ENCODE measurements around the gene WIPF1. TPM values are rescaled to one million over a fixed set of nuclear protein-coding genes. Genes with fewer than 3 reads are reported as not detected.

WIPF1 gene
- polyA plus RNA-seq, 1 experiment, result 34.9 TPM

GRCh38 chr2:174561283-174561971, 36.2 kb downstream of the WIPF1 start:
- POLR2A ChIA-PET, result no interaction called here
- CTCF ChIA-PET, result interaction anchor here (0.6 to 1.5 kb wide), 5 partner anchors 13 to 496 kb away, joined by 3 to 4 read pairs (median 3); no protein-coding TSS in a partner anchor
- no peak for TF ChIP-seq CTCF (IDR thresholded peaks at IDR 0.05; ENCODE audit: insufficient read depth, low read depth, low read length)
- Histone ChIP-seq H3K36me3 (ENCODE audit: control insufficient read depth, insufficient read depth, low read length) (peaks cover 4% of the 10 kb centered on the region), H3K4me3 (ENCODE audit: low read depth, low read length) (no peak overlapping the region), H3K27me3 (ENCODE audit: control insufficient read depth, insufficient read depth, low read length) (no peaks in the 10 kb centered on the region)
- no peak for DNase-seq (ENCODE audit: low read depth)

GRCh38 chr2:174560737-174561136, 36.9 kb downstream of the WIPF1 start:
- POLR2A ChIA-PET, result no interaction called here
- DNase-seq (ENCODE audit: low read depth), result no peak
- Histone ChIP-seq H3K4me3 (ENCODE audit: low read depth, low read length) (no peak overlapping the region), H3K27me3 (ENCODE audit: control insufficient read depth, insufficient read depth, low read length) (no peaks in the 10 kb centered on the region), H3K36me3 (ENCODE audit: control insufficient read depth, insufficient read depth, low read length) (peaks cover 4% of the 10 kb centered on the region)
- CTCF ChIA-PET, result interaction anchor here (0.6 to 1.1 kb wide), 3 partner anchors 12 to 495 kb away, joined by 3 read pairs; no protein-coding TSS in a partner anchor
- no peak for TF ChIP-seq CTCF (IDR thresholded peaks at IDR 0.05; ENCODE audit: insufficient read depth, low read depth, low read length)

- no peak for DNase-seq (ENCODE audit: low read depth)
- no peaks in the 10 kb centered on the region for H3K36me3 ChIP-seq (ENCODE audit: control insufficient read depth, insufficient read depth, low read length)
- CTCF ChIA-PET, result interaction anchor here (1.4 to 3.2 kb wide), 4 partner anchors 9 to 93 kb away, joined by 4 to 17 read pairs (median 6); no protein-coding TSS in a partner anchor
- POLR2A ChIA-PET, result no interaction called here
- H3K4me3 ChIP-seq (ENCODE audit: low read depth, low read length), result no peak overlapping the region
- no peak for TF ChIP-seq CTCF (IDR thresholded peaks at IDR 0.05; ENCODE audit: insufficient read depth, low read depth, low read length)
- H3K27me3 ChIP-seq (ENCODE audit: control insufficient read depth, insufficient read depth, low read length), result no peaks in the 10 kb centered on the region
These were observed 41.6 kb downstream of the WIPF1 start for GRCh38 chr2:174555998-174556397.

- ChIA-PET CTCF (interaction anchor here (1.1 to 3.2 kb wide), 3 partner anchors 9 to 92 kb away, joined by 4 to 17 read pairs (median 4); no protein-coding TSS in a partner anchor), POLR2A (no interaction called here)
- H3K36me3 ChIP-seq (ENCODE audit: control insufficient read depth, insufficient read depth, low read length), result no peaks in the 10 kb centered on the region
- no peaks in the 10 kb centered on the region for H3K27me3 ChIP-seq (ENCODE audit: control insufficient read depth, insufficient read depth, low read length)
- H3K4me3 ChIP-seq (ENCODE audit: low read depth, low read length), result no peak overlapping the region
- no peak for TF ChIP-seq CTCF (IDR thresholded peaks at IDR 0.05; ENCODE audit: insufficient read depth, low read depth, low read length)
- no peak for DNase-seq (ENCODE audit: low read depth)
These were observed 43.0 kb downstream of the WIPF1 start for GRCh38 chr2:174554529-174555150.

GRCh38 chr2:174553811-174554493, 43.7 kb downstream of the WIPF1 start:
- TF ChIP-seq CTCF (IDR thresholded peaks at IDR 0.05; ENCODE audit: insufficient read depth, low read depth, low read length), result no peak
- no peaks in the 10 kb centered on the region for H3K36me3 ChIP-seq (ENCODE audit: control insufficient read depth, insufficient read depth, low read length)
- ChIA-PET CTCF (interaction anchor here (1.1 to 3.2 kb wide), 2 partner anchors 10 to 91 kb away, joined by 4 to 17 read pairs; no protein-coding TSS in a partner anchor), POLR2A (no interaction called here)
- DNase-seq (ENCODE audit: low read depth), result no peak
- H3K27me3 ChIP-seq (ENCODE audit: control insufficient read depth, insufficient read depth, low read length), result no peaks in the 10 kb centered on the region
- H3K4me3 ChIP-seq (ENCODE audit: low read depth, low read length), result no peak overlapping the region
